ENCODE data around the gene TOMM40. TPM values are rescaled to one million over a fixed set of nuclear protein-coding genes. Genes with fewer than 3 reads are reported as not detected.
"Not testable (repeated sequence)": the region's sequence is repeated elsewhere in the genome, so short reads cannot be mapped to it uniquely, and the experiment has no call there.

TOMM40 gene
- total RNA-seq, 4 donors from 2014 or later, result 32.5 to 52.3 (median 46.4) TPM

DNA sequence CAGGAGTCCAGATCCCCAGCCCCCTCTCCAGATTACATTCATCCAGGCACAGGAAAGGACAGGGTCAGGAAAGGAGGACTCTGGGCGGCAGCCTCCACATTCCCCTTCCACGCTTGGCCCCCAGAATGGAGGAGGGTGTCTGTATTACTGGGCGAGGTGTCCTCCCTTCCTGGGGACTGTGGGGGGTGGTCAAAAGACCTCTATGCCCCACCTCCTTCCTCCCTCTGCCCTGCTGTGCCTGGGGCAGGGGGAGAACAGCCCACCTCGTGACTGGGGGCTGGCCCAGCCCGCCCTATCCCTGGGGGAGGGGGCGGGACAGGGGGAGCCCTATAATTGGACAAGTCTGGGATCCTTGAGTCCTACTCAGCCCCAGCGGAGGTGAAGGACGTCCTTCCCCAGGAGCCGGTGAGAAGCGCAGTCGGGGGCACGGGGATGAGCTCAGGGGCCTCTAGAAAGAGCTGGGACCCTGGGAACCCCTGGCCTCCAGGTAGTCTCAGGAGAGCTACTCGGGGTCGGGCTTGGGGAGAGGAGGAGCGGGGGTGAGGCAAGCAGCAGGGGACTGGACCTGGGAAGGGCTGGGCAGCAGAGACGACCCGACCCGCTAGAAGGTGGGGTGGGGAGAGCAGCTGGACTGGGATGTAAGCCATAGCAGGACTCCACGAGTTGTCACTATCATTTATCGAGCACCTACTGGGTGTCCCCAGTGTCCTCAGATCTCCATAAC lies 14.5 kb downstream of the TOMM40 start, which contains the start of gene APOE:
Gene APOE (plus strand): TSS at position 360 of the 724 bp plus-strand sequence. CDS start 829 bp downstream, outside the sequence.
- peak within 1 kb of the TSS; percentile 4 for H3K4me3 ChIP-seq (ENCODE audit: low read depth, poor library complexity, severe bottlenecking)
- intact Hi-C loops (cut with DNase I; ENCODE audit: low total_unique reads), result loop anchor here (10.0 kb wide), 1 partner anchor 419 kb away; the partner anchor contains the start of gene CKM
- no peak for TF ChIP-seq POLR2A (IDR thresholded peaks at IDR 0.05)
- TF ChIP-seq, protein P1, sequence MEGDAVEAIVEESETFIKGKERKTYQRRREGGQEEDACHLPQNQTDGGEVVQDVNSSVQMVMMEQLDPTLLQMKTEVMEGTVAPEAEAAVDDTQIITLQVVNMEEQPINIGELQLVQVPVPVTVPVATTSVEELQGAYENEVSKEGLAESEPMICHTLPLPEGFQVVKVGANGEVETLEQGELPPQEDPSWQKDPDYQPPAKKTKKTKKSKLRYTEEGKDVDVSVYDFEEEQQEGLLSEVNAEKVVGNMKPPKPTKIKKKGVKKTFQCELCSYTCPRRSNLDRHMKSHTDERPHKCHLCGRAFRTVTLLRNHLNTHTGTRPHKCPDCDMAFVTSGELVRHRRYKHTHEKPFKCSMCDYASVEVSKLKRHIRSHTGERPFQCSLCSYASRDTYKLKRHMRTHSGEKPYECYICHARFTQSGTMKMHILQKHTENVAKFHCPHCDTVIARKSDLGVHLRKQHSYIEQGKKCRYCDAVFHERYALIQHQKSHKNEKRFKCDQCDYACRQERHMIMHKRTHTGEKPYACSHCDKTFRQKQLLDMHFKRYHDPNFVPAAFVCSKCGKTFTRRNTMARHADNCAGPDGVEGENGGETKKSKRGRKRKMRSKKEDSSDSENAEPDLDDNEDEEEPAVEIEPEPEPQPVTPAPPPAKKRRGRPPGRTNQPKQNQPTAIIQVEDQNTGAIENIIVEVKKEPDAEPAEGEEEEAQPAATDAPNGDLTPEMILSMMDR (IDR thresholded peaks at IDR 0.05), result no peak
- DNase-seq (ENCODE audit: low spot score in 2 of 2), result no peak
- WGBS, 2 donors, result 4 to 5% methylated on average over 16 to 19 of the region's 20 CpGs

- H3K4me3 ChIP-seq (ENCODE audit: low read depth, poor library complexity, severe bottlenecking), result no peak overlapping the region
- TF ChIP-seq POLR2A (IDR thresholded peaks at IDR 0.05), result no peak
- TF ChIP-seq, protein P1 (IDR thresholded peaks at IDR 0.05), result no peak
- intact Hi-C loops (cut with DNase I; ENCODE audit: low total_unique reads), result loop anchor here (10.0 kb wide), 1 partner anchor 417 kb away; the partner anchor contains the start of gene CKM
- DNase-seq (ENCODE audit: low spot score in 2 of 2), result no peak
- WGBS, 2 donors, result 91 to 92% methylated on average over 12 of the region's 12 CpGs
Measured at GRCh38 chr19:44907613-44908012, 16.6 kb downstream of the TOMM40 start.

DNA sequence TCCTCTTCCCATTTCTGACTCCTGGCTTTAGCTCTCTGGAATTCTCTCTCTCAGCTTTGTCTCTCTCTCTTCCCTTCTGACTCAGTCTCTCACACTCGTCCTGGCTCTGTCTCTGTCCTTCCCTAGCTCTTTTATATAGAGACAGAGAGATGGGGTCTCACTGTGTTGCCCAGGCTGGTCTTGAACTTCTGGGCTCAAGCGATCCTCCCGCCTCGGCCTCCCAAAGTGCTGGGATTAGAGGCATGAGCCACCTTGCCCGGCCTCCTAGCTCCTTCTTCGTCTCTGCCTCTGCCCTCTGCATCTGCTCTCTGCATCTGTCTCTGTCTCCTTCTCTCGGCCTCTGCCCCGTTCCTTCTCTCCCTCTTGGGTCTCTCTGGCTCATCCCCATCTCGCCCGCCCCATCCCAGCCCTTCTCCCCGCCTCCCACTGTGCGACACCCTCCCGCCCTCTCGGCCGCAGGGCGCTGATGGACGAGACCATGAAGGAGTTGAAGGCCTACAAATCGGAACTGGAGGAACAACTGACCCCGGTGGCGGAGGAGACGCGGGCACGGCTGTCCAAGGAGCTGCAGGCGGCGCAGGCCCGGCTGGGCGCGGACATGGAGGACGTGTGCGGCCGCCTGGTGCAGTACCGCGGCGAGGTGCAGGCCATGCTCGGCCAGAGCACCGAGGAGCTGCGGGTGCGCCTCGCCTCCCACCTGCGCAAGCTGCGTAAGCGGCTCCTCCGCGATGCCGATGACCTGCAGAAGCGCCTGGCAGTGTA lies 17.2 kb downstream of the TOMM40 start:
- TF ChIP-seq, protein P1 (IDR thresholded peaks at IDR 0.05), result no peak
- no peak for TF ChIP-seq POLR2A (IDR thresholded peaks at IDR 0.05)
- H3K4me3 ChIP-seq (ENCODE audit: low read depth, poor library complexity, severe bottlenecking), result no peak overlapping the region
- 95% methylated on average over 38 to 41 of the region's 46 CpGs for WGBS, 2 donors
- no peak for DNase-seq (ENCODE audit: low spot score in 2 of 2)
- intact Hi-C loops (cut with DNase I; ENCODE audit: low total_unique reads), result loop anchor here (10.0 kb wide), 1 partner anchor 417 kb away; the partner anchor contains the start of gene CKM

DNA sequence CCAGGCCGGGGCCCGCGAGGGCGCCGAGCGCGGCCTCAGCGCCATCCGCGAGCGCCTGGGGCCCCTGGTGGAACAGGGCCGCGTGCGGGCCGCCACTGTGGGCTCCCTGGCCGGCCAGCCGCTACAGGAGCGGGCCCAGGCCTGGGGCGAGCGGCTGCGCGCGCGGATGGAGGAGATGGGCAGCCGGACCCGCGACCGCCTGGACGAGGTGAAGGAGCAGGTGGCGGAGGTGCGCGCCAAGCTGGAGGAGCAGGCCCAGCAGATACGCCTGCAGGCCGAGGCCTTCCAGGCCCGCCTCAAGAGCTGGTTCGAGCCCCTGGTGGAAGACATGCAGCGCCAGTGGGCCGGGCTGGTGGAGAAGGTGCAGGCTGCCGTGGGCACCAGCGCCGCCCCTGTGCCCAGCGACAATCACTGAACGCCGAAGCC lies 17.8 kb downstream of the TOMM40 start:
- intact Hi-C loops (cut with DNase I; ENCODE audit: low total_unique reads), result loop anchor here (10.0 kb wide), 1 partner anchor 416 kb away; the partner anchor contains the start of gene CKM
- H3K4me3 ChIP-seq (ENCODE audit: low read depth, poor library complexity, severe bottlenecking), result no peak overlapping the region
- no peak for TF ChIP-seq POLR2A (IDR thresholded peaks at IDR 0.05)
- TF ChIP-seq, protein P1 (IDR thresholded peaks at IDR 0.05), result no peak
- WGBS, 2 donors, result 93 to 97% methylated on average over 20 to 41 of the region's 44 CpGs
- no peak for DNase-seq (ENCODE audit: low spot score in 2 of 2)

- 90 to 92% methylated on average over 5 of the region's 5 CpGs for WGBS, 2 donors
- intact Hi-C loops (cut with DNase I; ENCODE audit: low total_unique reads), result loop anchor here (10.0 kb wide), 1 partner anchor 415 kb away; the partner anchor contains the start of gene CKM
- no peak for TF ChIP-seq POLR2A (IDR thresholded peaks at IDR 0.05)
- TF ChIP-seq, protein P1 (IDR thresholded peaks at IDR 0.05), result no peak
- DNase-seq (ENCODE audit: low spot score in 2 of 2), result no peak
- H3K4me3 ChIP-seq (ENCODE audit: low read depth, poor library complexity, severe bottlenecking), result no peak overlapping the region
Measured at GRCh38 chr19:44909775-44910174, 18.7 kb downstream of the TOMM40 start.

- WGBS, 2 donors, result 90 to 91% methylated on average over 6 of the region's 6 CpGs
Measured at GRCh38 chr19:44911896-44912295, 20.8 kb downstream of the TOMM40 start.

More at GRCh38 chr19:44911896-44912295, 20.8 kb downstream of the TOMM40 start:
- intact Hi-C loops (cut with DNase I; ENCODE audit: low total_unique reads); H3K4me3 ChIP-seq (ENCODE audit: low read depth, poor library complexity, severe bottlenecking); DNase-seq (ENCODE audit: low spot score in 2 of 2): not testable (repeated sequence)
